ENCODE results near the gene ZIC2.
"Not testable (repeated sequence)": the region's sequence is repeated elsewhere in the genome, so short reads cannot be mapped to it uniquely, and the experiment has no call there.

Gene ZIC2

DNA sequence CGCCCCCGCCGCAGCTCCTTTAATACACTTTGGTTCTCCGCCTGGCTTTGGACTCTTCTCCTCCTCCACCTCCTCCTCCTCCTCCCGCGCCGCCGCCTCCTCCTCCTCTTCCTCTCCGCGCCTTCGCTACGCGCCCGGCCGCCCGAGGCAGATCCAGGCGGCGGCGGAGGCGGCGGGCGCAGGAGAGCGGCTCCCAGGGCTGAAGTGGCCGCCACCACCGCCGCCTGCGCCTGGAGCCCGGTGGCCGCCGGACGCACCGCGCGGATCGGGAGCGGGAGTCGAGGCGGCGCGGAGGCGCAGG, at the start of gene ZIC2:
Gene ZIC2 (plus strand): TSS at position 50 of the 301 bp plus-strand sequence. CDS start 281 bp downstream, outside the sequence.
- DNase-seq (ENCODE audit: low spot score): no peak

GRCh38 chr13:99932912-99933311, 48.7 kb upstream of the ZIC2 start:
- no peak for DNase-seq (ENCODE audit: low spot score)

DNA sequence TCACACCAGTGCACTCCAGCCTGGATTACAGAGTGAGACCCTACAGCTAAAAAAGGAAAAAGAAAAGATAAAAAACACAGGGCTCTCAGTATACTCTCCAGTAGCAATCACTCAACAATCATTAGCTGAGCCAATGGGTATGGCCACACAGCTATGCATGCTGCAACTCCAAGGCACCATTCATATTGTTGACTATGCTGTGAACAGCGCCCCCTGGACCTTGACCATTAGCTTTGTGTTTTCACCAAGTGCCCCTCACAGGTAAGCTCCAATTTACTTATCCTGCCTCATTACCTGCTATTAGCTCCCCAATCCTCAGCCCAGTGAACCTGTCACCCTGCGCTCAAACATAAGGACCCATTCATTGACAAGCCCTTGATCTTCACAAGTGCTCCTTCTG, 45.8 kb upstream of the ZIC2 start:
- DNase-seq (ENCODE audit: low spot score): no peak

- no peak for DNase-seq (ENCODE audit: low spot score)
Observed at GRCh38 chr13:99938635-99939034, 42.9 kb upstream of the ZIC2 start.

DNA sequence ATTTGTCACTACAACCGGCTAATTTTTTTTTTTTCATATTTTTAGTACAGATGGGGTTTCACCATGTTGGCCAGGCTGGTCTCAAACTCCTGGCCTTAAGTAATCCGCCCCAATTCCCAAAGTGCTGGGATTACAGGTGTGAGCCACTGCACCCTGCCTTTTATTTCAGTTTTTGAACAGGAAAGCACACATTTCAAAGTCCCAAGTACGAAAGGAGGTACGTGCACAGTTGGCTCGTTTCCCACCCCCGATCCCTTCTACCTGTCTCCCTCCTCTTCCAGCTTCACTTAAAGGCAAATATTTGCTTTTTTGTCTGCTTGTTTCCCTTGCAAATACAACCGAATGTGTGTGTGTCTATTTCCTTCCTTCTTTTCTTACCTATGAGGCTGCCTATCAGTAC, 40.5 kb upstream of the ZIC2 start:
- DNase-seq (ENCODE audit: low spot score): no peak

- DNase-seq (ENCODE audit: low spot score): no peak
Observed at GRCh38 chr13:99941911-99942310, 39.7 kb upstream of the ZIC2 start.

- DNase-seq (ENCODE audit: low spot score): no peak
Observed at GRCh38 chr13:99944102-99944501, 37.5 kb upstream of the ZIC2 start.

- DNase-seq (ENCODE audit: low spot score): no peak
Observed at GRCh38 chr13:99944606-99945005, 37.0 kb upstream of the ZIC2 start.

GRCh38 chr13:99945515-99945914, 36.1 kb upstream of the ZIC2 start:
- not testable (repeated sequence) for DNase-seq (ENCODE audit: low spot score)

GRCh38 chr13:99947666-99948065, 33.9 kb upstream of the ZIC2 start:
- no peak for DNase-seq (ENCODE audit: low spot score)

DNA sequence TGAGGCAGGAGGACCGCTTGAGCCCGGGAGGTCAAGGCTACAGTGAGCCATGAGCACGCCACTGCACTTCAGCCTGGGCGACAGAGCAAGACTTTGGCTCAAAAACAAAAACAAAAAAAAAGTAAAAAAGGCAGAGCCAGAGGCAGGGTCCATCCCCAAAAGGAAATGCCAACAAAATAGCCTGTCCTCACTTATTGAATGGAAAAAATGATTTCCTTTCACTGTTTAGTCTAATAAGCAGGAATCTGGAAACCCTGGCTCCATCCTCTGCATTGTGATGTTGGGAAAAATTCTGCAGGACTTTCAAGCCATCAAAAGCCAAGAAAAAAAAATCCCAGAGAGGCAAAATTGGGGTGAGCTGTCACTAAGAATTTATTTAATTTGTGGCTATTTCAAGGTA, 33.2 kb upstream of the ZIC2 start:
- DNase-seq (ENCODE audit: low spot score): no peak

DNA sequence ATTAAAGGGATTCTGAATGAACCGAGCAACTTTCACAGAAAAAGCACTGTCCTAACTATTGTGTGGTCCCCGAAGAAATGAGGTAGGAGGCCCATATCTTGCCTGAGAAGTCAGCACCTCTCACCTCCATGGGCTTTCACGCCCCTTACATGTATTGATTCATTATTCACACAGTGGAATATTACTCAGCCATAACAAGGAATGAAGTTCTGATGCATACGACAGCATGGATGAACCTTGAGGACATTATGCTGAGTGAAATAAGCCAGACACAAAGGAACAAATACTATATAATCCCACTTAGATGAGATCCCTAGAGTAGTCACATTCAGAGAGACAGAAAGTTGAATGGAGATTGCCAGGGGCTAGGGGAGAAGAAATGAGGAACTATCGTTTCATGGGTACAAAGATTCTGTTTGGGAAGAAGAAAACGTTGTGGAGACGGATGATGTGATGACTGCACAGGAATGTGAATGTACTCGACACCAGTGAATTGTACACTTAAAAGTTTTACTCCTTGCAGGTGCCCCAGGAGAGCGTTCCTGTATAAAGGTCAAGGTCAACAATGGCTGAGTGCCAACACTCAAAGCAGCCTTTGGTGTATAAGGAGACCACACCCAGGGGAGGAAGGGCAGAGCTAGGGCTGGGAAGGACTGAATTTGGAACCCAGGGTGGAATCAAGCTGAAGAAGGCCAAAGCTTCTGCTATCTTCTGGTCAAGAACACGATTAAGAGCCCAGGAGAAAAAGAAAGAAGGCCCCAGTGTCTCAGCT, 32.5 kb upstream of the ZIC2 start:
- no peak for DNase-seq (ENCODE audit: low spot score)

GRCh38 chr13:99949679-99950413, 31.7 kb upstream of the ZIC2 start:
- DNase-seq (ENCODE audit: low spot score): no peak

- DNase-seq (ENCODE audit: low spot score): not testable (repeated sequence)
Observed at GRCh38 chr13:99951666-99952065, 29.9 kb upstream of the ZIC2 start.

GRCh38 chr13:99953138-99953755, 28.3 kb upstream of the ZIC2 start:
- DNase-seq (ENCODE audit: low spot score): no peak

DNA sequence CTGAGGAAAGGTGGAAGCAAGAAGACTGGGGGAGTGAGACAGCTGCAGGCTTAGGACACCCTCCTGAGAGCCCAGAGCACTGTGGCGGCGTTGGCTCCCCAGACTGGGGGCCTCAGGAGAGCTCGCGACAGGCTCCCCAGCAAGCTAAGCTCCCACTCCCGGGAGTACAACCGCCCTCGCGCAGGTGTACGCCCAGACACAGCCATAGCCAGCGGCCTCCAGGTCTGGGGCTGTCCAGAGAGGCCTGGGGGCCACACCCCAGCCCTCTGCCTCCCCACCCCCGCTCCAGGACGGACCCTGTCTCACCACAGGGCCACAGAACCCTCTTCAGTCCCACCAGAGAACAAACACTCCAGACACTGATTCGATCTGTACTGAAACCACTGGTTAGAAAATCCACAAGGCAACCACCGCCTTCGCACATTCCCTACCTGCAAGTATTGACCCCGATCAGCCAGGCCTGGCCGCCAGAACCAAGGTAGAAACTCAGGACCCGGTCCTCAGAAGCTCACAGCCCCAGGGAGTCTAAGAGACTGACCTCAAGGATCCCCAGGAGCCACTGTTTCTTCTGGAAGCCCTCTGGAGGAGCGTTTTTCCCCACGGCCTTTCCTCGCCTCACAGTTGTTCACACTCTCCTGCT, 26.4 kb upstream of the ZIC2 start:
- DNase-seq (ENCODE audit: low spot score): no peak

GRCh38 chr13:99955747-99956472, 25.7 kb upstream of the ZIC2 start:
- DNase-seq (ENCODE audit: low spot score): no peak

DNA sequence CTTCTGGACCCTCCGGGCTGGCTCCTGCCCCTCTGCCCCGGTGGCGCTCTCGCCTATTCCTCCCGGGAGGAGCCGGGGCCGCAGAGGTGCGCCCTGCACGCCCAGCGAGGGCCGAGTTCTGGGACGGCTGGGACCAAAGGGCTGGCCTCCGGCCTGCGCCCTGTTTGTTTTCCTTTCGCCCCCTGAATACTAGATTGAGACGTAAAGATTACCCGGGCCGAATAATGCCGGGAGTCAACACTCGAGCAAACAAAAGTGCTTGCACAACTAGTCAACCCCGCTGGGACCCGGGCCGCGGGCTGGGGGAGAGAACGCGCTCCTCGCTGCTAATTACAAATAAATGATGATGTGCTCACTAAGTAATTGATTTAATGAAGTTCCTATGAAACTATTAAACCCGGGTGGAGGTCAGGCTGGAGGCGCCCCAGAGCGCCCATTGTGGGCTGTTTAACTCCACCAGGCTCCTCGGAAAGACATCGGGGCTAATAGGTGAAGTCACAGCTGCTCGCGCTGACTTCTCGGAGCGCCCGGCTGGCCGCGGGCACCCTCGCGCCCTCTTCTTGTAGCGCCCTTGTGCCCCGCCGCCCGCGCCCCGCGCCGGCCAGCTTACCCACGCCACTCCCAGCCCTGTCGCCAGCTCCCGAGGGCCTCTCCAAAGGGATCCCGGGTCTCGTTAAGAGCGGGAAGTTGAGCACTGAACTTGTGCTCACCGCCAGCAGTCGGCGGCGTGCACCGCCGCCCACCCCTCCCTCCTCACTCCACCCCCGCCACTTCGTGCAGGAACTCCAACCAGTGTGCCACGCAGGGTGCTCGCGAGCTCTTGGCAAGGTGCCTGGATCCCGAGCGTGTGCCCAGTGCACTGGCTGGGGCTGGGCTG, 24.9 kb upstream of the ZIC2 start:
- DNase-seq (ENCODE audit: low spot score): no peak

GRCh38 chr13:99958406-99959126, 23.0 kb upstream of the ZIC2 start:
- DNase-seq (ENCODE audit: low spot score): no peak

GRCh38 chr13:99959127-99959539, 22.5 kb upstream of the ZIC2 start:
- no peak for DNase-seq (ENCODE audit: low spot score)

Data from CD4-positive, alpha-beta T cell treated with Interleukin-15 for 4 hours (primary cell).